ENCODE results near the gene VPS26B. TPM values are rescaled to one million over a fixed set of nuclear protein-coding genes. Genes with fewer than 3 reads are reported as not detected.
A peak's percentile ranks its signal among the peaks of the same experiment; 100 is the strongest.
"Not testable (repeated sequence)": the region's sequence is repeated elsewhere in the genome, so short reads cannot be mapped to it uniquely, and the experiment has no call there.

The VPS26B gene
- 10 to 100 TPM; 49.2 to 60.7 (median 54.7) TPM for polyA plus RNA-seq (ENCODE audit: insufficient read depth in 1 of 5, insufficient read length in 5 of 5, low replicate concordance in 1 of 5)
- long read RNA-seq, donor 1, transcript VPS26B-206 (2 exons, 2,073 nt) = minor isoform, 7 of 29 reads
- long read RNA-seq, donor 1, transcript VPS26B-201 (6 exons, 3,691 nt) = major isoform, 15 of 29 reads
- long read RNA-seq, donor 1, partial matches to known transcripts = 5 of 29 reads
- long read RNA-seq, donor 1, other reads (novel, unspliced or antisense) = 0 of 29 reads
- long read RNA-seq, donor 2, transcript VPS26B-201 (6 exons, 3,691 nt) = major isoform, 11 of 102 reads
- long read RNA-seq, donor 2, partial matches to known transcripts = 17 of 102 reads
- long read RNA-seq, donor 2, other reads (novel, unspliced or antisense) = 71 of 102 reads
- long read RNA-seq, donor 3, transcript VPS26B-201 (6 exons, 3,691 nt) = major isoform, 10 of 16 reads
- long read RNA-seq, donor 3, partial matches to known transcripts = 0 of 16 reads
- long read RNA-seq, donor 3, other reads (novel, unspliced or antisense) = 0 of 16 reads
- long read RNA-seq, donor 4, partial matches to known transcripts = 0 of 7 reads
- long read RNA-seq, donor 4, other reads (novel, unspliced or antisense) = 0 of 7 reads
- long read RNA-seq, donor 5, transcript VPS26B-206 (2 exons, 2,073 nt) = major isoform, 10 of 39 reads
- long read RNA-seq, donor 5, transcript VPS26B-201 (6 exons, 3,691 nt) = major isoform, 10 of 39 reads
- long read RNA-seq, donor 5, partial matches to known transcripts = 16 of 39 reads
- long read RNA-seq, donor 5, other reads (novel, unspliced or antisense) = 0 of 39 reads
- long read RNA-seq, donor 6, transcript VPS26B-201 (6 exons, 3,691 nt) = major isoform, 11 of 25 reads
- long read RNA-seq, donor 6, transcript VPS26B-206 (2 exons, 2,073 nt) = minor isoform, 6 of 25 reads
- long read RNA-seq, donor 6, partial matches to known transcripts = 6 of 25 reads
- long read RNA-seq, donor 6, other reads (novel, unspliced or antisense) = 0 of 25 reads
- long read RNA-seq, donor 7, transcript VPS26B-201 (6 exons, 3,691 nt) = major isoform, 13 of 33 reads
- long read RNA-seq, donor 7, partial matches to known transcripts = 15 of 33 reads
- long read RNA-seq, donor 7, other reads (novel, unspliced or antisense) = 0 of 33 reads
- long read RNA-seq, donor 8, partial matches to known transcripts = 0 of 8 reads
- long read RNA-seq, donor 8, other reads (novel, unspliced or antisense) = 0 of 8 reads

DNA sequence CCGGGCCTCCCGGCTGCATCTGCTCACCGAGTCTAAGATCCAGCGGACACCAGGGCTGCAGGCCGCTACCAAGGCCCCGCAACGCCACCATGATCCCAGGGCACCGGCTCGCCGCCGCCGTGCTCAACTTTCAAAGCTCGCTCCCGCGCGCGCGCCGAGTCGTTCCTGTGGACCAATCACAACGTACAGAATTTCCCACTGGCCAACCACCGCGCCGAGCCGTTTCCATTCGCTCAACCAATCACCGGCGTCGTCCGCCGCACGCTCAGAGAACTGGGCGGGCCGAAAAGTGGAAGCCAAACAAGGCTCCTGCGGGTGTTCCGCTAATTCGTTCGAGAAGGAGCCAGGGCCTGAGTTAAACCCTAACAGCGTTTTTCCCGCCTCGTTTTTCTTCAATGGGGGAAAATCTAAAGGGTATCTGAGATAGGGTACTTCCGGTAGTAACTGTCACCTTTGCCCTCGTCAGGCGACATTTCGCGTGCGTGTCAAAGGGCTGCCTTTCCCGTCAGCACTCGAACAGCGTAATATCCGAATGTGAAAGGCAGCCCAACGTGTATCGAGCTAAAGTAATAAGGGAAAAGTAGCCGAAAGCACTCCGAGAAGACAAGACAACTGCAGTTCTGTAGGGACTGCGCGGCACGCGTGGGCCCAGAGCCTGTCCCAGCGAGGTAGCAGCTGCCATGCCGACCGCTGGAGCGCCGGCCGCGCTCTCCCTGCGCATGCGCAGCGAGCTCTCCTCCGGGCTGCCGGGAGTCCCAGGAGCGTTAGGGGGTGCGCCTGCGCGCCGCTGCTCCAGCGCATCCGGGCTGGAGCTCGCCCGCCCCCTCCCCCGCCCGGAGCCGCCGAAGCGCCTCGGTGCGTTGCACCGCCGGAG, at the start of gene VPS26B, which contains the start of gene NCAPD3:
VPS26B (plus strand) TSS at position 836 of the 874 bp plus-strand sequence. CDS start 452 bp downstream, outside the sequence.
NCAPD3 (minus strand) TSS at position 132 of the 874 bp plus-strand sequence; CDS start at position 91, 41 bp downstream.
- peak; percentile 96 for DNase-seq

DNA sequence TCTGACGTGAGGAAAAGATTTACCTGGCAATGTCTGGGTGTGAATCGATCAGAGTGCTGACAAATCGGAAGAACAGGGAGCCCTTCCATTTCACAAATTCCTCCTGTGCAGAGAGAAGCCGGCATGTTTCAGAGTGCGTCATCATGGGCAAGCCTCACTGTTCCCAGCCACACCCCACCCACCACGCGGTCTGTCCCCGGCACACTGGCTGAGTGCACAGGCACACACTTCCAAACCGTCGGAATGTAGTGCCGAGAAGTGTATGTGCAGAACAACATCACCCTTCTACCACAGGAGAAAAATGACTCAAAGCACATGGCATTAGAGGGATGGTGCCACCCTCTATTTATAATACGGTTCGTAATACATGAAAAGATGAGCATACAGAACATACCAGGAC, 48.2 kb upstream of the VPS26B start:
- no peak for DNase-seq

DNA sequence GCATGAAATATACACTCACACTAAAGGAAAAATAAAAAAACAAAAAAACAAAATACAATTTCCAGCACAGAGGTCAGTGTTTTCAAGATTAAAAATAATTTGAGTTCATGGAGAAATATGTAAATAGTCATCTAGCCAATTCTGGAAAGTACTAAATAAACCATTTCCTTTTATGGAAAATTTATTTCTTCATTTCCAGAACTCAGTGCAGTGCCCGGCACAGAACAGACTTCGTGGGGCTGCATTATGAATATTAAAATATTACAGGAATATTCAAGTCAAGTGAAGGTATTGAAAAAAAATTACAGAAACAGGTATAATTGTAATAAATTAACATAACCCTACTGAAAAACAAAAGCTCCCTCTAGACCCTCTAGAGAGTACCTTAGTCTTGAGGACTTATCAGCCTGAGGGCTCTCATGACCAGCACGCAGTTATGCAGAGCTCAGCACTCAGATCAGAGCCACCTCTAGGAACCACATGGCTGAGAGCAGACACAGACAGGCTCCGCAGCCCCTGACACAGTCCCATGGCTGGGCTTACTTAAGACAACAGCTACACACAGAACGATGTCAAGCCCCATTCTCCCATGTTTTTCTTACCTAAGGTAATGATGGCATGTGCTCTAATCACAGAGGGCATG, 46.3 kb upstream of the VPS26B start:
- DNase-seq = no peak

DNA sequence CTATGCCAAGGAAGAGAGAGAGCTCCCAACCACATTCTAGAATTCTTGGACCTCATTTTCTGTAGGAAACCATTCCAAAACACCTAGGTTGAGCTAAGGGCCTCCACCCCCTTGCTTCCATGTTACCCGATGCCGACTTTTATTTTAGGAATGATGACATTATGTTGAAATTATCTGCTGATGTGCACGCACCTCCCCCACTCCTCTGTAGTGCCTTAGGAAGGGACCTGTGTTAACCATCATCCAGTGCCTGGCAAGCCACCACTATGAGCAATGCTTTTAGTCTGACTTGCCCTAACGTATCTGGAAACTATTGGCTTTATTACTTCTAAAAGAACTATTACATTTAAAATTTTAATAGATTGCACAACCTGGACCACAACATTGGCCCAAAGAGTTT, 42.8 kb upstream of the VPS26B start:
- DNase-seq = no peak

DNA sequence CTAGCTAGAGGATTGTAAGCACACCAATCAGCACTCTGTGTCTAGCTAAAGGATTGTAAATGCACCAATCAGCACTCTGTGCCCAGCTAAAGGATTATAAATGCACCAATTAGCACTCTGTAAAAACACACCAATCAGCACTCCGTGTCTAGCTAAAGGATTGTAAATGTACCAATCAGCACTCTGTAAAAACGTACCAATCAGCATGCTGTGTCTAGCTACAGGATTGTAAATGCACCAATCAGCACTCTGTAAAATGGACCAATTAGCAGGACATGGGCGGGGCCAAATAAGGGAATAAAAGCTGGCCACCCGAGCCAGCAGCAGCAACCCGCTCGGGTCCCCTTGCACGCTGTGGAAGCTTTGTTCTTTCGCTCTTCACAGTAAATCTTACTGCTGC, 36.4 kb upstream of the VPS26B start:
- DNase-seq = not testable (repeated sequence)

DNA sequence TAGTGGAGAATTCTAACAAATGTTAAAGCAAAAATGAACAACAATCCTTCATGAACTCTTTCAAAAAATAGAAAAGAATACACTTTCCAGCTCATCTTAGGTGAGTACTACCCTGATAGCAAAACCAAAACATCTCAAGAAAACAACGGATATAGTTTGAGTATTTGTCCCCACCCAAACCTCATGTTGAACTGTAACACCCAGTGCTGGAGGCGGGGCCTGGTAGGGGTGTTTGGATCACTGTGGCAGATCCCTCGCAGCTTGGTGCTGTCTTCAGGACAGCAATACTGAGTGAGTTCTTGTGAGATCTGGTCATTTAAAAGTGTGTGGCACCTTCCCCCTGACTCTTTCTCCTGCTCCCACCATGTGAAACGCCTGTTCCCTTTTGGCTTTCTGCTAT, 27.7 kb upstream of the VPS26B start:
- no peak for DNase-seq

DNA sequence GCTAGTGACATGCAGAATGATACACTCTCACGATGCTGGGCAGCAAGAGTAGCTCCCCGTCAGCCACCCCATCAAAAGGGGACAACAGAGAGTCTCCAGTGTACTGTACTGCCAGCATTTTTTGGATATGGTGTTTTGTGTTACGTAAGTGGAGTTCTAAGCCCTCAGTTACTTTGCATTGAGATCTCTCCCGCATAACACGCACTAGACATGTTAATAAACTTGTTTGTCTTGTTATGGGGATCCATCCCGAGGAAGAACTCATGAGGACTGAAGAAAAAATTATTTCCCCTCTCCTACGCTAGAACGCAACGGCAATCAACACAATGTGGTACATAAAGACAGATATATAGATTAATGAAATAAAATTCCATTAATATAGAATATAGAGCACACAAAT, 24.9 kb upstream of the VPS26B start:
- DNase-seq = no peak

DNA sequence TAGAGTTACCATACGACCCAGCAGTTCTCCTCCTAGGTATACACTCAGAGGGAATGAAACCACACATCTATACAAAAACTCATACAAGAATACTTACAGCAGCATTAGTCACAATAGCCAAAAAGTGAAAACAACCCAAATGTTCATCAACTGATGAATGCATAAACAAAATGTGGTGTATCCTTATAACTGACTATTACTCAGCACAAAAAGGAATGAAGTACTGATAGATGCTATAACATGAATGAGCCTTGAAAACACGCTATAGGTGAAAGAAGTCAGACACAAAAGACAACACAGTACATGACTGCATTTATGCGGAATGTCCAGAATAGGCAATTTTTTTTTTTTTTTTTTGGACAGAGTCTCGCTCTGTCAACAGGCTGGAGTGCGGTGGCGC, 23.8 kb upstream of the VPS26B start:
- no peak for DNase-seq

DNA sequence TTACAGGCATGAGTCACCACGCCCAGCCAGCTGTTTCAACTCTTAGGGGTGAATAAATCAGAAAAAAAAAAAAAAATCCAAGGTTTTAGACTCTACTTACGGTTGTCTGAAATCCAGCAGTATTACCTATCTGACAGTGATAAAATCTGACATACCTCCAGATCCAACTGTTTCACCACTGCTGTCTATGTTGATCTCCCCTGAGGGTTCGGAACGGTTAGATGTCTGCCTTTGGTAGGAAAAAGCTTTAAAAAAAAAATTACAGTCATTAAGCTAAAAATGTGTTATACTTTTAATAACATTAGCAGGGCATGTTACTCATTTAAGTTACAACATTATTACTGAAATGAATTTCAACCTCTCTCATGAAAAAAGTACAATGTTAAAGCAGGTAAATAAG, 21.8 kb upstream of the VPS26B start:
- no peak for DNase-seq

DNA sequence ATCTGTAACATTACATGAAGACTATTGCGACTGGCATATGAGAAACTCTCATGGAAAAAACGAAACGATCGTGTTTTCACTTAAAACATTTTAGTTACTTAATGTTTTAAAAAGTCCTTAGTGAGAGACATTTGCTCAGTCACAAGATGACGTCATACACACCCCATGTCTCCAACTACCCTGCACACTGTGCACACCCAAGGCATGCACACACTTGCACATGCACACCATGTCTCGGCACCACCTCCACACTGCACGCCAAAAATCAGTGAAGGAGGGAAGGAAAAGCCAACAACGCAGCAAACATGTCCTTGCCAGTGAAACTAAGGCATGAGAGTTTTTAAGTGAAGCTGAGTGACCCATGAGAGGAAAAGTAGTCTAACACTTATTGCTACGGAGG, 18.7 kb upstream of the VPS26B start:
- no peak for DNase-seq

DNA sequence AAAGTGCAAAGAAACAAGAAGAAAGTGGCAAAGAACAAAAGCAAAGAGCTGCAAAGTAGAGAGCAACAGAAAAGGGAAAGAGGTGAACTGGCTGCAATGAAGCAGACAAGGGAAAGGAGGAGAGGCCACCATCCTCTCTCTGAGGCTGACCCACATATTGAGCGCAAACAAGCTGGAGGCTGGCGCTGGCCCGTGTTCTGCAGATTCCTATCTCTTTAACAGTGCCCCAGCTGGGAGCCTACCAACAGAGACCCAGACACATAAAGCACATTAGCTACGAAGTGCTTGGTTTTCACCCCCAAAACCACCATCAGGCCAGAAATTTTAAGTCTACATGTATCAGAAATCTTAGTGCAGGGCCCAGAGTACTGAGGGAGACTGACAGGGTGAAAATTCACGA, 18.3 kb upstream of the VPS26B start:
- no peak for DNase-seq

DNA sequence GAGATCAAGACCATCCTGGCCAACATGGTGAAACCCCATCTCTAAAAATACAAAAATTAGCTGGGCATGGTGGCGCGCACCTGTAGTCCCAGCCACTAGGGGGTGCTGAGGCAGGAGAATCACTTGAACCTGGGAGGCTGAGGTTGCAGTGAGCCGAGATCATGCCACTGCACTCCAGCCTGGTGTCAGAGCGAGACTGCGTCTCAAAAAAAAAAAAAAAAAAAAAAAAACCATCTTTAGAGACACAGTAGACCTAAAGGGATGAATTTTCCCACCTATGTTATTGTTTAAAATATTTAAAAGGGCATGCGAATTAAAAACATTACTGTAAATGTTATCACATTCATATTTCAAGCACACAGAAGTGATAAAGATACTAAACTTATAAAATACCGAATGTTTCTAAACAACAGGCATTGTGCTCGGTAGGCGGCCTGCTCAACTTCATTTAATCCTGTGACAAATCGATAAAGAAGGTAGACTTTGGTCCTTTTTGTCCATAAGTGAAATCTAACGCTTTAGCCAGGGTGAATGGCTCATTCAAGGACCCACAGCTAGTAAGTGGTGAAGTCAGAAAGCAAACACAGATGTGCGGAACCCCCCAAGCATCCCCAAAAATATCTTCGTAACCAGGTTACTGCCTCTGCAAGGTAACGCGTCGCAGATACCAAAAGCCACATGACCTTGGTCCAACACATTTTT, 16.8 kb upstream of the VPS26B start:
- DNase-seq = no peak

DNA sequence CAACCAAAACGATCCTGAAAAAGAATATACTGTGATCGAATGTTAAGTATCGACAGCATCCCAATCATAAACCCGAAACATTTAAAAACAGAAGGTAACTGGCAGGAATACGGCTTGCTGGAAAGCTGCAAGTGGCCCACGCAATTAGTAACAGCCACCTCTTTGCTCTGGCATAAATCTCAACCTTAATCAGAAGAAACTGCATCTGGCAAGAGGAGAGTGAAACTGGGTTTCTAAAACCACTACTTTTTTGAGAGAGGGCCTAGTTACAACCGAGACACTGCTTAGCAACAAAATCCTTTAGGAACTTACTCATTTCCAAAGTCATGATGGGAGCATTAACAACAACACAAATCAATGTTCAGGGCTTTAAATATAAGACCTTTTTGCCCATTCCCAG, 8.6 kb upstream of the VPS26B start:
- DNase-seq = no peak

DNA sequence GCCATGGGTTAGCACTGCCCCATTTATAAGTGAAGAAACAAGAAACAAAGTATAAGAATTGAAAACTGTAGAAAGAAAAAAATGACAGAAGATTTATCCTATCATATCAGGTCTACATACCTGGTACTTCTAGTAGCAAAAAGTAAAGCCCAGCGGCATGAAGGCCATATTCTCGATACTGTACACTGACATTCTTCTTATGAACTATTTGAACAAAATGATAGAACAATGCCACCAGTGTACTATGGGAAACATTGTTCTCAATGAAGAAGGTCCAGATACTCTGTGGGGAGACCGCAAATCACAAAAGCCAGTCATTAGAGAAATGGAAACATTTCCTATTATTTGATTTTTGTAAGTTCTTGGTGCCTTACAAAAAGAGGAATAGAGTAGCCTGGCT, 7.7 kb upstream of the VPS26B start:
- DNase-seq = no peak

DNA sequence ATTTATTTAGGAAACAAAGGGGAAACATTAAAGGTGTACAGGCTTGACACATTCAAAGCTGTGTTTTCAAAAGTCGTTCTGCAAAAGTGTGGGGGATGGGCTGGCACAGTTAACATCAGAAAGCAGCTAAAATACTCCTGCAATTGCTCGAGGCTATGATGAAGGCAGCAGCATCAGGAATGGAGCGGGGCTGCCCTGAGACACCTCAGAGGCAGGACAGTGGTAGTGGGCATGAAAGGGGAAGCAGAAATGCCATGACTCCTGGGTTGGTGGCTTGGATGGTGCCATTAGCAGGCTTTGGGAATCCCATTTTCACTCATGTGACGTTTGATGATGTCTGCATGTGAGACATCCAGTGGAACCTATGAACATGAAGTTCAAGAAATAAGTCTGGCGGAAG, 1.4 kb upstream of the VPS26B start:
- no peak for DNase-seq

DNA sequence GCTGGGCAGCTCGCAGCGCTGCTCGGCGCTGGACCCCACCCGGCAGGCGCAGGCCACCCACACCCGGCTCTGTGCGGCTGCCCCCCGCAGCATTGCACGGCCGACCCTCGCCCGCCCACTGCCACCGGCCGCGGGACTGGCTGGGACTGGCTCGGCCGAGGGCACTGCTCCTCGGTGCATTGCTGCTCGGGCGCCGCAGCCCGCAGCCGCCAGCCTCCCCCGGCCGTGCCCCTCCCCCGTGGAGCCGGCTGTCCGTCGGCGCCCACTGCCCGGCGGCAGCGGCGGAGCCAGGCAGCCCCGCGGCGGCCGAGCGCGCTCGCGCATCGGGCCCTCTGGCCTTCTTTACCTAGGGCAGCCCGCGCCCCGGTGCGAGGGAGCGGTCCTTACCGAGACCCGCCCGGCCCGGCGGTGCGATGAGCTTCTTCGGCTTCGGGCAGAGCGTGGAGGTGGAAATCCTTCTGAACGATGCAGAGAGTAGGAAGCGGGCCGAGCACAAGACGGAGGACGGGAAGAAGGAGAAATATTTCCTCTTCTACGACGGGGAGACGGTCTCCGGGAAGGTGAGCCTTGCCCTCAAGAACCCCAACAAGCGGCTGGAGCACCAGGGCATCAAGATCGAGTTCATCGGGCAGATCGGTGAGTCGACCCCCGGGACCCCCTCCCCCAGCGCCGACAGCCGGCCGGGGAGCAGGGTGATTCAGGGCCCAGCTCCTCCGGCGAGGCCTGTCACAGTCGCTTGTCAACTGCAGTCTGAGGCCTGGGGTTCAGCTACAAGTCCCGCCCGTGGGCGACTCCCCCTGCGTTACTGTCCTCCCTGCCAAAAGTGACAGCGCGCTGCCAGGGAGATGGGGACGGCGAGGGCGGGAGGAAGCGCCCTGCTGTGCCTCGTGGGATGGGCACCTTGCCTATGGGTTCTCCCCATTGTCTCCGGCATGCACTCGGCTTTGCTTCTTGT, 516 bp downstream of the VPS26B start:
- DNase-seq = peak; percentile 20 to 24

DNA sequence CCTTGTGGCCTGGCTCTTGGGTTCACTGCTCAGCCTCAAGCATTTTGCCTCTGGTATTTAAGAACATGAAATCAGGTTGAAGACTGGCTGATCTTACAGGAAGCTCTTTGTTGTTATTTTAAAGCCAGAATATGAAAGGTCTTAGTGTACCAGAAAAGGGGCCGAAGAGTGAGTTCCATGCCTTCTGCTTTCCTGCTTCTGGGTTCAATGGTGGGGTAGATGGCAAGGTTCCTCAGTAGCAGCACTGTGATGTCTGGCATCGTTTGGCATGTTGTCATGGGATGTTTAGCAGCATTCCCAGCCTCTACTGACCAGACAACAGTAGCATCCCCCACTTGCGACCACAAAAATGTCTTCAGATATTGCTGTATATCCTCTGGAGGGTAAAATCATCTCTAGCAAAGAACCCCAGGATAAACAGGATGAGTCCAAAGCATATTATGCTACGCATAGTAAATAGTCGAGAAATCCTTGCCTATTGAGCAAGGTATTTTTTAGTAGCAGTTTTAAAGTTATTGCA, 2.4 kb downstream of the VPS26B start:
- DNase-seq = no peak

DNA sequence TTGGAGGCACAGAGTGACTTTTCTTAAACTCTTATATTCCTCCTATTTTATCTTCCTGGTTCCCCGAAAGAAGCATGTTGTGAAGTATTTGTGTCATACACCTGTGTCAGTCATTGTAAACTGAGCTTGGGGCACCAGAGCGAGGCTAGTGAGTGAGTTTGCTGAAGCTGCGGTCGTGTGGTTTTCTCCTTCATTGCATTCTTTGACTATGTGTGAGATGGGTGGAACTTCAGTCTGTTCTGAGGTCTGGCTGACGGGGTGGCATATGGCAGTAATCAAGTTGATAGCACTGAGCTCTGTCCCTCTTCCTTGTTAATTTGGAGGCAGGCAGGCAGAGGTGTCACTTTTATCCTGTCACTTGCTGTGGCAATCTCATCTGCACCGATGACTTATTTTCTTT, 4.2 kb downstream of the VPS26B start:
- DNase-seq = no peak

All from right lung (tissue), 10 donors.